NCI-H2196 (cell line): ENCODE results near the gene DDX25.
A peak's percentile ranks its signal among the peaks of the same experiment; 100 is the strongest.

Experiments used
- DNase-seq: peaks from one replicate; lab custom pipeline; 2025; ENCODE audit not compliant: unreplicated experiment; lab: John Stamatoyannopoulos, UW

DDX25 gene

DNA sequence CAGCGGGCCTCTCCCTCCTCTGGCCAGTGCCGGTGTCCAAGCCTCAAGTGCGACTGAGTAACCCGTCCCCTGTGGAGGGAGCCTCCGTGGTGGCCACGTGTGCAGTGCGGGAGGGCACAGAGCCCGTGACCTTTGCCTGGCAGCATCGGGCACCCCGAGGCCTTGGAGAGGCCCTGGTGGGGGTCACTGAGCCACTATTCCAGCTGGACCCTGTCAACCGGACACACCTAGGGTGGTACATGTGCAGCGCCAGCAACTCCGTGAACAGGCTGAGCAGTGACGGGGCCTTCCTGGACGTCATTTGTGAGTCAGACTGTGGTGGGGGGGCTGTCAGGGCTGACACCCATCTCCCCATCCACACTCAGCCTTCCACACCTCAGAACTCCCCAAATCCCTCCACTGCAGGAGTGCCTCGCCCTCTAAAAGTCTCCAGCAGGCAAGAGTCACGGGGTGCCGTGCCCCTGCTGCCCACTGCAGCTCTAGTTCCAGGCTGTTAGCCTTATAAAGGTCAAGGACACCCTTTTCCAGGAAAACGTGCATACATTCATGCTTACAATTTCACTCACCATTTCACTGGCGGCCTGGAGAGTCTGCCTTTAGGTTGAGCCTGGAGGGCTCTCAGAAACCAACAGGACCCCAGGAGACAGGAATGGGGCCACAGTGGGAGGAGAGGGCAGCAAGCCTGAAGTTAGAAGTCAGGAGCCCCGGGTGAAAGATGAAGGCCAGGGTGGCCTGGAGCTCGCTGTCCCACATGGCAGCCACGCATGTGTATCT, 44.2 kb downstream of the DDX25 start:
- DNase-seq: no peak

- DNase-seq: no peak
These were observed 45.2 kb downstream of the DDX25 start for GRCh38 chr11:125949271-125950177.

GRCh38 chr11:125950178-125950490, 45.8 kb downstream of the DDX25 start:
- DNase-seq: no peak

GRCh38 chr11:125950696-125951651, 46.7 kb downstream of the DDX25 start:
- no peak for DNase-seq

DNA sequence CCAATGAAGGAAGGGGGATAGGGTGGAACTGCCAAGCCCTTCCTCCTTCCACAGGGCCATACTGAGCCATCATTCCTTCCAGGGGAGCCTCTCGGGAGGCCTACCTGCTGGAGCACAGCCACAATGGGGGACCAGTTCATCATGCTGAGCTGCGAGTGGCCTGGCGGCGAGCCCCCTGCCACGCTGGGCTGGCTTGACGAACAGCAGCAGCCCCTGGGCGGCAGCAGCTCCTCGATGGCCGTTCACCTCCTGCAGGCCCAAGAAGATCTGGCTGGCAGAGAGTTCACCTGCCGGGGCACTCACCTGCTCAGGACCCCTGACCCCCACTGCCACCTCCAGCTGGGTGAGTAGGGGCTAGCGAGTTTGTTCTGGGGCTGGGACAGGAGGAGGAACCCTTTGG, 47.4 kb downstream of the DDX25 start:
- DNase-seq: no peak

DNA sequence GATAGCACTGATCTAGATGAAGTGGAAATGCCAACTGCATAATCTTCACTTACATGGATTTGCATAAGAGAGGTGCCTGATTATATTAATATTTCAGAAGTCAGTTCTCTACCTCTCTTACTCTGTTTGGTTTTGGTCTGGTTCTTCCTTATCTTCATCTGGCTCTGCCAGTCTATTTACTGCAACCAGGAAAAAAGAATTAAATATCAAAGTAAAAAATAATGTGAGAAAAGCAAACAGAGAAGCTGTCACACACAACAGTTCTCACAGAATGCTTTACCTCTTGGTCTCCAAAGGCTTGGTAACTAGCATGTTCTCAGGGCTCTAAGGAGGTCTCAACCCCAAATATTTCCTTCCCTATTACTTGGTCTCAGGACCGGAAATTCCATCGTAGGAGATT, 48.3 kb downstream of the DDX25 start:
- DNase-seq: peak; percentile 41

GRCh38 chr11:125952973-125953372, 48.7 kb downstream of the DDX25 start:
- peak; percentile 41 for DNase-seq

DNA sequence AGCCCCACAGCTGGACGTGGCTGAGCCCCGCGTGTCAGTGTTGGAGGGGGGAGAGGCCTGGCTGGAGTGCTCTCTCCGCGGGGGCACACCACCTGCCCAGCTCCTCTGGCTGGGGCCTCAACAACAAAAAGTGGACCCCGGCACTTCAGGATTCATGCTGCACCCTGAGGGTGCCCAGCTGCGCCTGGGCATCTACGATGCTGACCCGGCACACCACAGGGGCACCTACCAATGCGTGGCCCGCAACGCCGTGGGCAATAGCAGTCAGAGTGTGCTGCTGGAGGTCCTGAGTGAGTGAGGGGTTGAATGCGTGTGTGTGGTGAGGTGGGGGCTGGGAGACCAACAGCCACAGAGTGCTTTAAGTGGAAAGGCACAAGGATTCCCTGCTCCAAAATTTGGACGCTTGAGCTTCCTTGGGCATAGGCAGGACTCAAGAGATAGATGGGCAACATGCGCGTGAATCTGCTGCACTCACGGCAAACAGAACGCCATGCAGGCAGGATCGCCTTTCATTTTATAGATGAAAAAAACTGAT, 49.2 kb downstream of the DDX25 start:
- DNase-seq: no peak

GRCh38 chr11:125954123-125954944, 50.0 kb downstream of the DDX25 start:
- DNase-seq: no peak

DNA sequence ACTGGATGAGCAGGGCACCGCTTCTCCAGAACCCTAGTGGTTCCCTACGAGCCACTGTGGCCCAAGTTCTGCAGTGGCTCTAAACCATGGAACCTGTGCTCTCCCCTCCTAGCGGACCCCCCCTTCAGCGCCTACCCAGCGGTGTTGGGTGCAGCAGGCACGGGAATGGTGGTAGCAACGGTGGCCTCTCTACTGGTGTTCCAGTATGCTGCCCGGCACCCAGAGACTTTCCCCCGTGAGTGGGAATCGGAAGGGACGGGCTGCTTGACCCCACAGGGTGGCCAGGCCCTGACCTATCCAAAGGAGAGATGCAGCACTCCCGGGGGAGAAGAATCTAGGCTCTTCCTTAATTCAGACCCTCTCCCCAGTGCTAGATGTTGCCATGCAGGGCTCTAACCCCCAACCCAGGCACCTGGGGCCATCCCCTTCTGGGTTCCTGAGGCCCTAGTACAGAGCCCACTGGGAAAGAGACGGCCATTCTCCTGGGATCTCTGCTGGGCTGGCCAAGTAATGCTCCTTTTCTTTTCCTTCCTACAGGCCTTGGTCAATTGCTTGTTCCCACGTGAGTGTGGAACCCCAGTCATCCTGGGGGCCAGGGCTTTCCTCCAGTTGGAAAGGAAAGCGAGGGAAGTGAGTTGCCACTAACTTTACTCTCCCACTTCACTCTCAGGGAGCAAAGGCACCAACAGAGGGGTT, 50.8 kb downstream of the DDX25 start:
- DNase-seq: no peak

DNA sequence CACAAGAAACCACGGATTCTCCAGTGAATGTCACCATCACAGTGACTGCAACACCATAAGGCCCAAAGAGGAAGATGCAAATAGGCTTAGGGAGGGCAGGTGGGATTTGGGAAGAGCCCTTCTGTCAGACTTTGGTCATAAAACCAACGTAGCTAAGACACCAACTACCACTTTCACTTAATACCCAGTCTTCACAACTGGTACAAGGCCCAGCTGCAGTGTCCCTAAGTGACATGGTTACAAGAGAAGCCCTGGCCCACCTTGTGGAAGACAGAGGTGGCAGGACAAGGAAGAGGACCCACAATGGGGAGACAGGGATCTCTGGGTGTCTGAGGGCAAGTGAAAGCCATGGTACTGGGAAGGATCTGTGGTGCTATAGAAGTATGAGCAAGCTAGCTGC, 51.5 kb downstream of the DDX25 start:
- no peak for DNase-seq

- DNase-seq: no peak
These were observed 52.3 kb downstream of the DDX25 start for GRCh38 chr11:125956391-125957134.

DNA sequence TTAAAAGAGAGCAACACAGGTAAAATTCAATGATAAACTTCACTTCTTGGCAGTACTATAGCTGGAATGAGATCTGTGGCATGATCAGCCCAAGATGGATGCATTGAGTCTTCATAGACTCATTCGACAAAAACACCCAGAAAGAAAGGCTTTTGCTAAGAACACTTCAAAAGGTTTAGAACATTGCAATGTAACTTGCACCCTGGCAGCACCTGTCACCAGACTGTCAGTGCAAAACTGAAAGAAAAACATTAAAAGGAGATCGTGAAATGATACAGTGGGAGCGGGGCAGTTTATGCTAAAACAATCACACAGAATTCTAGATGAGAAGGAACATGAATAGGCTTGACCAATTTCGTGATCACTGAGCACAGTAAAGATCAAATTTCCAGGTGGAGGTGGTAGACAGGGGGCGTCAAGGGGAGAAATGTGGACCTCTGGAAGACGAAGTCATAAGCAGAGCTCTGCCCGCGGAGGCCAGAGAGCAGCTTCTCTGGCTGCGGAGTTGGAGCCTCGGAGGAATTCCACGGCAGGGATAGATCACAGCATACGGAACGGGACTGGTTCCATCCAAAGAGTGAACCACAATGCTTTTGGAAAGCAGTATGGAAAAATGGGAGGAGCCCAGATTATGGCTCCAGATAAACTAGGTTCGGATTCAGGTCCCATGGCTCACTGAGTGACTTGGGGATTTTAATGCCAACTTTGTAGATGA, 53.5 kb downstream of the DDX25 start:
- DNase-seq: no peak

- DNase-seq: no peak
These were observed 54.6 kb downstream of the DDX25 start for GRCh38 chr11:125958872-125959400.

DNA sequence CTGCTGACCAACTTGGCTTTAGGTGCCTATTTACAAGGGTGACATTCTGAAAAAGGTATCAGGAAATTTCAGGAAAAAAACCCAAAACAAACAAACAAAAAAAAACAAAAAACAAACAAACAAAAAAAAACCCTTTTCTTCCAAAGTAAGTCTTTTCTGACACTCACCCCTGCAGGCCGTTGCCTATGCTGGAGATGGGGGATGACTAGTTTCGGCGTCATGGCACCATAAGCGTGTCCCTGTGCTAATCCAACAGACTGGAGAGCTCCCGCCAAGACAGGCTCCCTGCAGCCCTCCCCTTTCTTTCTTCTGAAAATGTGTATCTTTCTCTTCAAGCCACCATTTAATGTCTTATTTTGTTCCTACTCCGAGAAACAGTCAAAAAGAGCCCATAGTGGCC, 55.2 kb downstream of the DDX25 start:
- no peak for DNase-seq

GRCh38 chr11:125959931-125960330, 55.6 kb downstream of the DDX25 start:
- peak; percentile 50 for DNase-seq

- DNase-seq: no peak
These were observed 56.5 kb downstream of the DDX25 start for GRCh38 chr11:125960771-125961170.

DNA sequence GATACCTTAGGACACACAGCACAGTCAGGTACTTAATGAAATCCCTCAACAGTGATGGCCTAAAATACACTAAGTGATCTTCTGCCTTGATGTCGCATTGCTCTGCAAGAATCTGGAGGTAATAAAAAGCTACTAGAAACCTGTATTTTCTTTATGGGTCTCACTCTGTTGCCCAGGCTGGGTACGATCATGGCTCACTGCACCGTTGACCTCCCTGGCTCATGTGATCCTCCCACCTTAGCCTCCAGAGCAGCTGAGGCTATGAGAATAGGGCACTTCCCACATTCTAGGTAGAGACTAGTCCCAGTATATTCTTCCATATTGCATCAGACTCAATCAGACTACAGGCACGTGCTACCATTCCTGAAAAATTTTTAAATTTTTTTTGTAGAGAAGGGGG, 63.2 kb downstream of the DDX25 start:
- DNase-seq: no peak
